ENCODE measurements around the gene YWHAE. TPM values are rescaled to one million over a fixed set of nuclear protein-coding genes. Genes with fewer than 3 reads are reported as not detected.
"Not testable (repeated sequence)": the region's sequence is repeated elsewhere in the genome, so short reads cannot be mapped to it uniquely, and the experiment has no call there.

The YWHAE gene
- total and polyA plus RNA-seq, 2 experiments from 2014 or later = 658 to 2,297 TPM

GRCh38 chr17:1420163-1420562, 20.1 kb upstream of the YWHAE start:
- no peak overlapping the region for H3K27ac ChIP-seq
- H3K27me3 ChIP-seq = no peaks in the 10 kb centered on the region
- peaks cover 10% of the 10 kb centered on the region for H3K36me3 ChIP-seq
- H3K9me3 ChIP-seq (ENCODE audit: low read depth) = no peaks in the 10 kb centered on the region
- H3K4me1 ChIP-seq (ENCODE audit: low read depth) = no peaks in the 10 kb centered on the region
- TF ChIP-seq CTCF (IDR thresholded peaks at IDR 0.05; ENCODE audit: low read depth, low read length) = no peak
- no peak for DNase-seq (ENCODE audit: low read depth in 1 of 2, low spot score in 1 of 2)
- no peak overlapping the region for H3K4me3 ChIP-seq

- not testable (repeated sequence) for H3K27me3 ChIP-seq; H3K36me3 ChIP-seq; H3K9me3 ChIP-seq (ENCODE audit: low read depth); H3K4me3 ChIP-seq; DNase-seq (ENCODE audit: low read depth in 1 of 2, low spot score in 1 of 2); H3K4me1 ChIP-seq (ENCODE audit: low read depth)
- H3K27ac ChIP-seq = peak overlapping the region; percentile 43
Observed at GRCh38 chr17:1418476-1418875, 18.5 kb upstream of the YWHAE start.

GRCh38 chr17:1416414-1416813, 16.4 kb upstream of the YWHAE start:
- H3K27me3 ChIP-seq = no peaks in the 10 kb centered on the region
- TF ChIP-seq CTCF (IDR thresholded peaks at IDR 0.05; ENCODE audit: low read depth, low read length) = no peak
- no peak overlapping the region for H3K27ac ChIP-seq
- no peak overlapping the region for H3K4me3 ChIP-seq
- H3K36me3 ChIP-seq = peaks cover 9% of the 10 kb centered on the region
- H3K9me3 ChIP-seq (ENCODE audit: low read depth) = no peaks in the 10 kb centered on the region
- no peak for DNase-seq (ENCODE audit: low read depth in 1 of 2, low spot score in 1 of 2)
- peaks cover 8% of the 10 kb centered on the region for H3K4me1 ChIP-seq (ENCODE audit: low read depth)

DNA sequence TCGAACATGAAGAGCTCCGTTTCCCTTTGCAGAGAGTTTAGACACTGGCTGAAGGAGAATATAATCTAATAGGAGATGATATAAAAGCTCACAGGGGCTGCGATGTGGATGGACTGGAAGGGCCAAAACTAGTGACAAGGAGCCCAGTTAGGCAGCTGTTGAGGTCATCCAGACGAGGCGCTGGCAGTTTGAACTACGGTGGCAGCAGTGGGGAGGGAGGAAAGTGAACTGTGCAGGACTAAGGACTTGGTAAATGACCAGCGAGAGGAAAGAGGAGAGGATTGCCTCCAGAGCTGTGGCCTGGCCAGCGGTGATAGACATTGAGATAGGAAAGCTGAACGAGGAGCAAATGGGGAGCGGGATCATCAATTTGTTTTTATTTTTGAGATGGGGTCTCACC, 14.6 kb upstream of the YWHAE start:
- Histone ChIP-seq H3K27me3 (no peaks in the 10 kb centered on the region), H3K4me1 (ENCODE audit: low read depth) (peaks cover 8% of the 10 kb centered on the region), H3K27ac (peak overlapping the region; percentile 67), H3K36me3 (no peaks in the 10 kb centered on the region), H3K4me3 (no peak overlapping the region), H3K9me3 (ENCODE audit: low read depth) (no peaks in the 10 kb centered on the region)
- no peak for TF ChIP-seq CTCF (IDR thresholded peaks at IDR 0.05; ENCODE audit: low read depth, low read length)
- no peak for DNase-seq (ENCODE audit: low read depth in 1 of 2, low spot score in 1 of 2)

DNA sequence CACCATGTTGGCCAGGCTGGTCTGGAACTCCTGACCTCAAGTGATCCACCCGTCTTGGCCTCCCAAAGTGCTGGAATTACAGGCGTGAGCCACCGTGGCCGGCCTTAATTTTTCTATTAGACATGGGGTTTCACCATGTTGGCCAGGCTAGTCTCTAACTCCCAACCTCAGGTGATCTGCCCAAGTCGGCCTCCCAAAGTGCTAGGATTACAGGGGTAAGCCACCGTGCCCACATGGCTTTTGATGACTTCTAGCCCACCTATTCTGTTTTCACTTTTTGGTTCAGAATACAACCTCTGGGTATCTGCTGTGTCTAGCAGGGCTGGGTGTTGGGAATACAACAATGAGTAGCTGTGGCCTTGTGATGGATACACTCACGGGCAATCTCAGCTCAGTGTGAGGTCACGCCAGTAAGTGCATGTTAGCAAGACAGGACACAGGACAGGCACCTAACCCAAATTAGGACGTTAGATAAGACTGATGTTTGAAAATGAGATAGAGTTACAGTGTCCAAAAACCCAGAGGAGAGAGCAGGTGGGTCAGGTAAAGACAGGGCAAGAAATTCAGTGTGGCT, 14.1 kb upstream of the YWHAE start:
- Histone ChIP-seq H3K9me3 (ENCODE audit: low read depth) (no peaks in the 10 kb centered on the region), H3K36me3 (no peaks in the 10 kb centered on the region), H3K4me1 (ENCODE audit: low read depth) (peaks cover 8% of the 10 kb centered on the region), H3K4me3 (no peak overlapping the region), H3K27me3 (no peaks in the 10 kb centered on the region), H3K27ac (peak overlapping the region; percentile 67)
- DNase-seq (ENCODE audit: low read depth in 1 of 2, low spot score in 1 of 2) = no peak
- TF ChIP-seq CTCF (IDR thresholded peaks at IDR 0.05; ENCODE audit: low read depth, low read length) = no peak

- Histone ChIP-seq H3K27ac (no peak overlapping the region), H3K9me3 (ENCODE audit: low read depth) (no peaks in the 10 kb centered on the region), H3K36me3 (no peaks in the 10 kb centered on the region), H3K27me3 (no peaks in the 10 kb centered on the region), H3K4me3 (no peak overlapping the region), H3K4me1 (ENCODE audit: low read depth) (peaks cover 8% of the 10 kb centered on the region)
- DNase-seq (ENCODE audit: low read depth in 1 of 2, low spot score in 1 of 2) = peak in 1 of 2 donors; percentile 86
- TF ChIP-seq CTCF (IDR thresholded peaks at IDR 0.05; ENCODE audit: low read depth, low read length) = no peak
Observed at GRCh38 chr17:1413281-1413791, 13.3 kb upstream of the YWHAE start.

All from cardiac muscle cell (in vitro differentiated cells and primary cell).